Rectal smooth muscle tissue (tissue), 1 donor: ENCODE measurements around the gene CSHL1.

Source experiments
- H3K27ac ChIP-seq: one replicate; pipeline ENCODE4 v1.7.0; 2013; ENCODE audit warnings: low read depth, low read length, inconsistent platforms
- H3K27me3 ChIP-seq: one replicate; pipeline ENCODE4 v1.7.0; 2013; ENCODE audit warnings: low read length; ENCODE audit not compliant: control insufficient read depth, insufficient read depth
- H3K36me3 ChIP-seq: one replicate; pipeline ENCODE4 v1.7.0; 2013; ENCODE audit warnings: low read length; ENCODE audit not compliant: control insufficient read depth, insufficient read depth
- H3K4me1 ChIP-seq: one replicate; pipeline ENCODE4 v1.7.0; 2013; ENCODE audit warnings: low read length; ENCODE audit not compliant: control insufficient read depth, insufficient read depth
- H3K4me3 ChIP-seq: one replicate; pipeline ENCODE4 v1.7.0; 2013; ENCODE audit warnings: low read length
- H3K9ac ChIP-seq: one replicate; pipeline ENCODE4 v1.7.0; 2013; ENCODE audit warnings: low read length

The CSHL1 gene

DNA sequence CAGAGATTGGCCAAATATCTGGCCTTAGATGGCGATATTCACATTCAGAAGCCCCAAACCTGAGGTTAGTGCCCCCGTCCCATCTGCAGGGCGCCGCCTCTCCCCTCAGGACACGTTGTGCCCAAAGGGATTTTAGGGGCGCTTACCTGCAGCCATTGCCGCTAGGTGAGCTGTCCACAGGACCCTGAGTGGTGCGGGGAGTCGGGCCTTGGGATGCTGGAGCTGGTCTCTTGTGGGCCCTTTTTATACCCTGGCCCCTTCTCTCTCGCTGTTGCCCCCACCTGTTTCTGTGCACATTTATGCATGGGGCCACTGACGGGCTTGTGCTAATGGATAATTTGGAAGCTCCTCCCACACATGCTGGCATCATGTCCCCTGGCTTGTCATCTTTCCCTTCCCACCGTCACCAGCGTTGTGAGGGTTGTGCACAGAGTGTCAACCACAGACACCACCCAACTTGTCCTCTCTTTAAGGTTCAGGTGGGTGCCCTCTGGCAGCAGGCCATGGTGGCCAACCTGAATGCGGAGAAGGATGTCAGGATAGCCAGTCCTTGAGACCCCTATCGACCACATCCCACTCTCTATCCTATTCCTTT, at the start of gene CSHL1:
TSS of gene CSHL1 (minus strand) at position 218 of the 595 bp plus-strand sequence. CDS start at position 156, 62 bp downstream.
- Histone ChIP-seq H3K4me1 (no peaks in the 10 kb centered on the region), H3K9ac (no peak within 1 kb of the TSS), H3K36me3 (no peaks in the 10 kb centered on the region), H3K27ac (no peak within 1 kb of the TSS), H3K4me3 (no peak within 1 kb of the TSS), H3K27me3 (peaks cover 3% of the 10 kb centered on the region)

DNA sequence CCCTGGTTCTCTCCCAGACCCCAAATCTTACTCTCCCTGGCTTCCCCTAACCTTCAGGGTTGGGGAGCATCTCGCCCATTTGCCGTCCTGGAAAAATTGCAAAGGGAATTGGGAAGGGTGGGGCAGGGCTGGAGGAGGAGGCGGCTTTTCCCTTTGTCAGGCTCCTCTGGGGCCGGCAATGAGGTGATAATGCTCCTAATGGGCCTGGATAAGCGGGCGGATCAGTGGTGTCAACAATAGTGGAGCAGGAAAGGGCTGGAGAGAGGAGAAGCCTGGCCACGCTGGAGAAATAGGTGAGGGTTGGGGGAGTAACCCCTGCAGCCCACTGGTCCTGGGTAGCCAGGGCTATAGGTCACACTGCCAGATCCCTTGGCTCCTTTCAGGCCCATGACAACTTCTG, 49.4 kb upstream of the CSHL1 start:
- Histone ChIP-seq H3K27me3 (no peaks in the 10 kb centered on the region), H3K4me3 (no peak overlapping the region), H3K4me1 (no peaks in the 10 kb centered on the region), H3K9ac (no peak overlapping the region), H3K27ac (no peak overlapping the region), H3K36me3 (no peaks in the 10 kb centered on the region)

DNA sequence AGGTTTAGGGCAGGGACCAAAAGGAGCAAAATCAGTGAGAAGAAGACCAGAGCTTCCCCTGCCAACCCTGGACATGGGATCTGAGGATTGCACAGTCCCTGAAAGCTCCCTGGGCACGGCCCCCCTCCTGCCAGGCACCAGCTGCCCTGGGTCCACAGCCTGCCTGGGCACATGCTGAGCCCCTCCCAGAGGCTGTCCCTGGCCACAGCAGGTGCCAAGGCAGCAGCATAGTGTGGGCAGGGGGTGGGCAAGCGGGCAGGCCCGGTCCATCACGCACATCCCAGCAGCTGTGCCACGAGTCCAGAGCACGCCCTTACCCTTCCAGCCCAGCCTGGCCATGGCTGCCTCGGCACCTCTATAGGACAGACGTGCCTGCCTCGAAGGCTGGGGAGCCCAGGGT, 48.9 kb upstream of the CSHL1 start:
- Histone ChIP-seq H3K27me3 (no peaks in the 10 kb centered on the region), H3K27ac (no peak overlapping the region), H3K9ac (no peak overlapping the region), H3K36me3 (no peaks in the 10 kb centered on the region), H3K4me1 (no peaks in the 10 kb centered on the region), H3K4me3 (no peak overlapping the region)

DNA sequence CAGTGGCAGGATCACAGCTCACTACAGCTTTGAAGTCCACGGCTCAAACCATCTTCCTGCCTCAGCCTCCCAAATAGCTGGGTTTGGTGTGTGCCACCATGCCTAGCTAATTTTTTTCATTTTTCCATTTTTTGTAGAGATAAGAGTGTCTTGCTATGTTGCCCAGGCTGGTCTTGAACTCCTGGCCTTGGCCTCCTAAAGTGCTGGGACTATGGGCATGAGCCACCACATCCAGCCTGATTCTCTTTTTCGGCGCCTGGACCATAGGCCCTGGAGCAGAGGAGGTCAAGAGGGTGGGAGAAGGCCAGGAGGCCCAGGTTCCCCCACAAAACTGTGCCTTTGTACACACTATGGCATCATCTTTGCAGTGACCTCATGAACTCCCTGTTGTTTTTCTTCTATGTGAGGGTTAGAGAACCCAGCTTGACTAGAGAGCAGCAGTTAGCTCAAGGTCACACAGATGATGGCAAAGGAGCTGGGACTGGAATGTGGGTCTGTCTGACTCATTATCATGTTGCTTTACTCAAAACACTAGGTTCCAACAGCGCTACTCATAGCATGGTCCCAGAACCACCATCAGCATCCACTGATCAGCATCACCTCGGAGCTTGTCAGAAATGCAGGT, 45.4 kb upstream of the CSHL1 start:
- no peak overlapping the region for H3K27ac ChIP-seq
- H3K36me3 ChIP-seq = no peaks in the 10 kb centered on the region
- no peak overlapping the region for H3K4me3 ChIP-seq
- no peaks in the 10 kb centered on the region for H3K4me1 ChIP-seq
- H3K9ac ChIP-seq = no peak overlapping the region
- H3K27me3 ChIP-seq = no peaks in the 10 kb centered on the region

DNA sequence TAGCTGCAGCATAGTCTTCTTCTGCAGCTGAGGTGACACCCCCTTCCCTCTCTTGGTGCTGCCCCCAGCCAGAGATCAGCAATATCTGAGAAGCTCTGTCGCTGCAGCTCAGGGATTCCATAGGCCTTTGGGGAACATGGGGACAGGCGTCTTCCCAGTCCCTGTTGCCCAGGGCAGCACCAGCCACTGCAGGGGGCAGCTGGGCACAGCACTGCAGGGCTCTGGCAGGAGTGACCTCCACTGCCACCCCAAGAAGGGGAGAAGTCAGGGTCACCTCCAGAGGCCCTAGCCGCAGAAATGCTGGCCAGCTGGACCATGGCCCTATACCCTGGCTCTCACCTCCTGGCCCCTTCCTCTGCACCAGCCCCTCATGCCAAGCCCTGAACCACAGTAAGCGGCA, 44.7 kb upstream of the CSHL1 start:
- H3K27ac ChIP-seq = no peak overlapping the region
- H3K4me1 ChIP-seq = no peaks in the 10 kb centered on the region
- no peaks in the 10 kb centered on the region for H3K36me3 ChIP-seq
- H3K4me3 ChIP-seq = no peak overlapping the region
- H3K9ac ChIP-seq = no peak overlapping the region
- no peaks in the 10 kb centered on the region for H3K27me3 ChIP-seq

DNA sequence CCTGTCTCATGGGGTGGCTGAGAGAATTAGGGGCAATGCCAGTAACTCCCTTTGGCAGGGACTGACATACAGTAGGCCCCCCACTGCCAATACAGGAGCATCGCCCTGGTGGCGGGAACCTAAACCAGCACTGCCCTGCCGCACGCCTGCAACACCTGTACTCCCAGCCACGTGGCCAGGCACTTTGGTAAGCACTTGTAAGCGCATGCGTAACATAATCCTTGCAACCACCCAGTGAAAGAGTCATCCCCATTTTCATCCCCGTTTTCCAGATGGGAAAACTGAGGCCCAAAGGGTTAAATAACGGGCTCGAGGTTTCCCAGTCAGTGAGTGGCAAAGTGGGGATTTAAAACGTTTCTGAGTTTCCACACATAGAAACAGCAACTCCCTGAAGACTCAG, 44.2 kb upstream of the CSHL1 start:
- Histone ChIP-seq H3K36me3 (no peaks in the 10 kb centered on the region), H3K27me3 (no peaks in the 10 kb centered on the region), H3K4me3 (no peak overlapping the region), H3K4me1 (no peaks in the 10 kb centered on the region), H3K27ac (no peak overlapping the region), H3K9ac (no peak overlapping the region)

DNA sequence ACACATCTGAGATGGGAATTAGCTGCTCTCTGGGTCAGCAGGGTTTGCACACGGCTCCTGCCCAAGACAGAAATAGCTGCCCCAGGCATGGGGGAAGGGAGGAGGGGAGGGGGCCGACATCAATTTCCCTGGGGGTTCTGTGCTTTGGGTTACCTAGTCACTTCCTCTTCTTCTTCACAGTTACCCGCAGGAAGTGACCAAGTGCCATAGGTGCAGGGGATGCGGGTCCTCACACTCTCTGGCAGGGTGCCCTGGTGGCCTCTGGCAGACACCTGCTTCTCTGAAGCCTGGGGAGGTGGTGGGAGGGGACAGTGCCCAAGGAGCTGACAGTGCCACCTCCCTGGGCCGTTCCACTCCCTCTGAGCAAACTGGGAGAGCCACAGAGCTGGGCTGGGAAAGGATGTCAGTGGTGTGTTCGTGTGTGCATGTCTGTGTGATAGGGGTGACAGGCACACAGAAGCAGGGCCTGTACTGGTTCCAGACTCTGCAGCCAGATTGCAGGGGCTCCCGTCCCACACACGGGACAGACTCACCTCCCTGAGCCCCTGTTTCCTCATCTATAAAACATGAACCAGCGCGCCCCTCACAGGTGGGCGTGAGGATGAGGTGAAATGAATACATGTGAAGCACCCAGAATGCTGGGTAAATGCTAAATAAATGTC, 43.5 kb upstream of the CSHL1 start:
- H3K9ac ChIP-seq = no peak overlapping the region
- no peak overlapping the region for H3K27ac ChIP-seq
- no peaks in the 10 kb centered on the region for H3K27me3 ChIP-seq
- H3K4me3 ChIP-seq = no peak overlapping the region
- H3K36me3 ChIP-seq = no peaks in the 10 kb centered on the region
- H3K4me1 ChIP-seq = no peaks in the 10 kb centered on the region

DNA sequence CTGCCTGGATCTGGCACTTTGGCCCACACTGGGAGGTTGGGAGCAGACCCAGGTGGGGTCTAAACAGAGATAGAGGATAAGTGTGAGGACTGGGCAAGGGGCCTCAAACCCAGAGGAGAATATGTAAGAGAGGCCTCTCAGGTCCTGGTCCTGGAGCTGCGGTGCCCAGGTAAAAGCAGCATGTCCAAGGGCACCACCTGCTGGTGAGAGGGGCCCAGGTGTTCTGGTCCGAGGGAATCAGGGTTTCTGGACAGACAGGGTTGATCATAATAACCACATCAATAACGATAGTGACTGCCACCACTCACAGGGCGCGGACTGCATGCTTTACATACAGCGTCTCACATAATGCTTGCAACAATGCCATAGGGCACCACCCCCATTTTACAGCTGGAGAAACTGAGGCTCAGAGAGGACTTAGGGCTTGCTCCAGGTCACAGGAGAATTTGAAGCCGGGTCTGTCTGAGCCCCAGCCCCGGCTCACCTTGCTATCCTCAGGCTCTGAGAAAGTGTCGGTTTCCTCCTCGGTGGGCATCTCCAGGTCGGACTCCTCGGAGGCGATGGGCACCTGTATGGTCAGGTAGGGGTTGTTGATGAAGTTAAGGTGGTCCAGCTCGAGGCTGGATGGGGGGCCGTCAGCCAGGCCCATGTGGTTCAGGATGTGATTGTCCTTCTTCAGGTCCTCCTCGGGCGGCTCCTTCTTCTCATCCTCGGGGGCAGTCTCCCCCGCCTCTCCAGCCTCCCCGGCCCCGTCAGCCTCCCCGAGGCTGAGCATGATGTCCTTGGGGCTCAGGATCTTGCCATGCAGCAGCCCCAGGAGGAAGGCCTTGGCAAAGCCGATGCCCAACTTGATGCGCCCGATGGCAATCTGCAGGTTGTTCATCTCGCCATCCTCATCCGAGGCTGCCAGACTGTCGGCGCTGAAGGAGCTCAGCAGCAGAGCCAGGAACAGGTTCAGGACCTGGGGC, 40.2 kb upstream of the CSHL1 start:
- H3K4me3 ChIP-seq = no peak overlapping the region
- no peaks in the 10 kb centered on the region for H3K36me3 ChIP-seq
- H3K4me1 ChIP-seq = no peaks in the 10 kb centered on the region
- H3K27me3 ChIP-seq = no peaks in the 10 kb centered on the region
- no peak overlapping the region for H3K27ac ChIP-seq
- H3K9ac ChIP-seq = no peak overlapping the region

DNA sequence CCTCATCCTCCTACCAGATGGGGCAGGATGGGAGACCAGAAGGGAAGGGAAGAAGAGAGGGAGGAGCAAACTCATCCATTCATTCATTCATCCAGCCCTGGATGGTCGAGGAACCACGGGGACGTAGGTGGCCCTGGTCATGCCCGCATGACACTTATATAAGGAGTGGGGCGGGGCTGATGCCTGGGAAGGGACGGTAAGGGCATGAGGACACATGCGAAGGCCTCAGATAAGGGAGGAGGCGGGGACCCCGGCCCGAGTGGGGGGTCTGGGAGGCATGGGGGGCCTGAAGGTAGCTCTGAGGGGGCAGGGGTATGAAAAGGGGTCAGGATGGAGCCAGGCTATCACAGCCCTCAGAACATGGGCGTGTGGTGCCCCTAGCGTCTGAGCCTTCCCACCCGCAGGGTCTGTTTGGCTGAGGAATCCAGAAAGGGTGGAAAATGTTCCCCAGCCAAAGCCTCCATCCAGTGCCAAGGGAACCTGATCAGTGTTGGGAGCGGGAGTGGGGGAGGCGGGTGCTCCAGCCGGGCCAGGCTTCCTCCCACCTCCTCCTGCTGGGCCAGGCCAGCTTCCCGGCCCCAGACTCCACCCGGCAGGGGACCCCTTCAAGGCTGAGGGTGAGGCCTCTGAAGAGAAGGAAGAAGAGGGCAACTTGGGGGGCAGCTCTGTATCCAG, 38.7 kb upstream of the CSHL1 start:
- no peak overlapping the region for H3K4me3 ChIP-seq
- no peak overlapping the region for H3K9ac ChIP-seq
- no peak overlapping the region for H3K27ac ChIP-seq
- no peaks in the 10 kb centered on the region for H3K36me3 ChIP-seq
- H3K27me3 ChIP-seq = no peaks in the 10 kb centered on the region
- no peaks in the 10 kb centered on the region for H3K4me1 ChIP-seq

DNA sequence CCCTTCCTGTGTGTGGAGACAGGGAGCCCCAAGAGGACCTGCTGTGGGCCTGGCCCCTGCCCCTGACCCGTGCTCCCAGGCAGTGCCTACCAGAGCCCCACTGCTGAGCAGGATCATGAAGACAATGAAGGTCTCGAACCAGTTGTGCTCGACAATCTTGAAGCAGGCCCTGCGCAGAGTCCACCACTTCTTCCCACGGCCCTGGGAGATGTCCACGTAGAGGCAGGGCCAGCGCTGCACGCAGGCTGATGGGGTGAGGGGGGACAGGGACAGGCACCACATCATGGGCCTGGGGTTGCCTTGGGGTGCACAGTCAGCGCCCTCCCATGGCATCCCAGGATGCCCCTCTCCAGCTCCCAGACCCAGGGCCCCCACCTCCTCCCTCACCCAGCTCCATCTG, 37.5 kb upstream of the CSHL1 start:
- no peak overlapping the region for H3K9ac ChIP-seq
- H3K36me3 ChIP-seq = no peaks in the 10 kb centered on the region
- H3K27ac ChIP-seq = no peak overlapping the region
- no peaks in the 10 kb centered on the region for H3K27me3 ChIP-seq
- H3K4me3 ChIP-seq = no peak overlapping the region
- H3K4me1 ChIP-seq = no peaks in the 10 kb centered on the region

DNA sequence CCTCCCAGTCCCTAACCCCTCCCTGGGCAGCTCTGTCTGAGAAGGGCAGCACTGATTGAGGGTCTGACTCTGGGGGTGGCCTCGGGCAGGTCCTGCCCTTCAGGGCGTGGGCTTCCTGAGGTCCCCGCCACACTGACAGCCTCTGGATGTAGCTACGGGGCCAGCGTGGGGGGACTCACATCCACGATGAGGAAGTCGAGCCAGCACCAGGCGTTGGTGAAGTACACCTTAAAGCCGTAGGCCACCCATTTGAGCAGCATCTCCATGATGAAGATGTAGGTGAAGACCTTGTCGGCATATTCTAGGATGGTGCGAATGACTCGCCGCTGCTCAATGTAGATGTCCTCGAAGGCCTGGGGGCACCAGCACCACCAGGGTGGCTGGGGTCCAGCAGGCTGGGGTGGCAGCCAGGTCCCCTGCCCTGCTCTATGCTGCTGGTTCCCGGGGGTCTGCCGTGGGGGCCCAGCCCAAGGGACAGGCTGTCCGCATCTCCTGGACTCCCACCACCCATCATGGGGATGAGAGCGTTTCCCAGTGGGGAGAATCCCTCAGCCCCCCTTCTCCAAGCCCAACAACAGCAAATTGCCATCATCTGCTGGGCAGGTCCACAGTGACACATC, 36.8 kb upstream of the CSHL1 start:
- Histone ChIP-seq H3K27ac (no peak overlapping the region), H3K36me3 (no peaks in the 10 kb centered on the region), H3K4me1 (no peaks in the 10 kb centered on the region), H3K27me3 (no peaks in the 10 kb centered on the region), H3K9ac (no peak overlapping the region), H3K4me3 (no peak overlapping the region)
